Epithelial cell of proximal tubule (primary cell): Measurements from ENCODE around the gene FGD4. TPM values are rescaled to one million over a fixed set of nuclear protein-coding genes. Genes with fewer than 3 reads are reported as not detected.

Experiments
- DNase-seq: peaks from one replicate; pipeline ENCODE4 v3.0.0-alpha.2; 2011; ENCODE audit warnings: low read depth
- H3K4me3 ChIP-seq: 2 replicates; pipeline ENCODE4 v1.5.1; 2011; ENCODE audit warnings: low read depth, mild to moderate bottlenecking, low read length
- CTCF ChIP-seq: conservative IDR thresholded peaks from 2 replicates; pipeline ENCODE4 v1.5.1; 2012; ENCODE audit warnings: low read depth, mild to moderate bottlenecking, low read length
- total RNA-seq: library from RNA; depleted of rRNA; stranded (reverse); fragments of >200 nt; gene quantifications from 2 replicates; pipeline ENCODE4 v1.2.3, GENCODE V29; 2015

The FGD4 gene
- total RNA-seq, 1 donor from 2014 or later: 19.9 TPM

- H3K4me3 ChIP-seq: no peak overlapping the region
- TF ChIP-seq CTCF: no peak
- DNase-seq: no peak
These were observed 86.8 kb downstream of the FGD4 start for GRCh38 chr12:32486158-32486557.

DNA sequence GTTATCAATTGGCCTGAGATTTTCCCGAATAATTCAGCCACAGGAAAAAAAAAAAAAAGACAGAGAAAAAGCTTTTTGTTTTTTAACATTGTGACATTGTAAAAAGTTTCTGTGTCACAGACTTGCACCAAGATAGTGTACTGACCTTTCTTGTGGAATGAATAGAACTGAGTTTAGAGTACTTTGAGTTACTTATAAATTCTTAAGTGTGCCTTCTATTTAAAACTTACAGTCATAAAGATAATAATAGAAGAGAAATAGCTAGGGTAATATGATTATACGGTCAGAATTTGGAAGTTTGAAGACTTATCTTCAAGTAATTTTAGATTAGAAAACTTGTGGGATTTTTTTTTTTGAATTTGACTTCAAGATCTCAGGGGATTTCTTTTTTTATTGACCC lies 88.8 kb downstream of the FGD4 start:
- no peak for TF ChIP-seq CTCF
- no peak overlapping the region for H3K4me3 ChIP-seq
- DNase-seq: no peak

DNA sequence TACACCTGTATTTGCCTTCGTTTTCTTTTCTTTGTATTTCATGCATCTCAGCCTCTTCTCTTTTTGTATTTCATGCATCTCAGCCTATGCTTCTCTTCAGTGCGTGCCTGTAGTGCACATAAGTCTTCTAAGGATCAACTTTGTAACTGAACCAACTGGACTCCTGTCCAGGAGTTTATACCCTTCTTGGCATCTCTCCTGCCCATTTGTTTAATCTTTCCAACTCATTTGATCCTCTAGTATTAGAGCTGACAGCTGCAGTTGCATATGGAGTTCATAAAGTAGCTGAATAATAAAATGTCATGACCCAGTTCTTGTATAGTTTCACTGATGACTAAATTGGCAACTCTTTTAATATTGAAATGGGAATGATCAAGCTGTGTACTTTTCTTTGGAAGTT lies 89.7 kb downstream of the FGD4 start:
- H3K4me3 ChIP-seq: no peak overlapping the region
- TF ChIP-seq CTCF: no peak
- DNase-seq: no peak

DNA sequence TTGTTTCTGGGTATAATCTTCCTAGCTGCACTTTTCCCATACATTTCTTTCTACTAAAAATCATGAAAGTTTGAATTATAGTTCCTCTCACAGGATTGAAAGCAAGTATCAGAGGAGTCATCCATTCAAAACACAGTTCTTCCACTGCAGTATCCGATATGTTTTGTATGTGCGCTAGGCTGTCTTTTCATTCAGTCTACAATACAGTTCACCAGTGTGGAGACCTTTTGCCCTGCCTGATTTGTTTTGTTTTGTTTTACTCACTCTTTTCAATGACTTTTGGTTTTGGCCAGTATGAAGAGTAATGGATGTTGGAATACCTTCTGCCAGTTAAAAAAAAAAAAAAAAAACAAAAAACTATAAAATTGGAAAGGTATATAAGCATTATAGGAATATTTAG lies 91.4 kb downstream of the FGD4 start:
- no peak for DNase-seq
- H3K4me3 ChIP-seq: no peak overlapping the region

GRCh38 chr12:32493282-32493681 lies 93.9 kb downstream of the FGD4 start:
- DNase-seq: no peak
- TF ChIP-seq CTCF: no peak
- no peak overlapping the region for H3K4me3 ChIP-seq

More for the DNA sequence above, 91.4 kb downstream of the FGD4 start:
- no peak for TF ChIP-seq CTCF

DNA sequence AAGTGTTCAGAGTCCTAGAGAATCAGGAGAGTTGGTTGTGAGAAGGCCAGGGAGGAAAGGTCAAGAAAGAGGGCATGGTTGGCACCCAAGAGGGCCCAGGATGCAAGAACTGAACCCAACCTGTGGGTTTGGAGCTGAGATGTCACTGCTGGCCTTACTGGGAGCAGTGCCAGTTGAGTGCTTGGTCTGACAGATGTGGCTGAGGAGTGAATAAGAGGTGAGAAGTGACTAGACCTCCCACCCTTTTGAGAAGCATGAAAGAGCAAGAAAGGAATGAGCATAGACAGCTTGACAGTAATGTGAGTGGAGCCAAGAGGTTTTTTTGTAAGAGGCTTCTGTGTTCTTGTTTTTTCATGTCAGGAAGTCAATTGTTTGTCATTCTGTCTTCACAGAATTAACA lies 95.3 kb downstream of the FGD4 start:
- TF ChIP-seq CTCF: no peak
- DNase-seq: no peak
- H3K4me3 ChIP-seq: no peak overlapping the region

GRCh38 chr12:32496946-32497345 lies 97.6 kb downstream of the FGD4 start:
- no peak for DNase-seq
- H3K4me3 ChIP-seq: no peak overlapping the region
- no peak for TF ChIP-seq CTCF
